GM18507 (cell line): ENCODE data around the gene GPRC5D.

Experiments used
- DNase-seq: peaks from one replicate; pipeline ENCODE4 v3.0.0; 2011; ENCODE audit warnings: low read depth; ENCODE audit not compliant: insufficient read length; ENCODE audit errors: extremely low spot score
- FAIRE-seq: peaks from 2 replicates; lab custom pipeline; 2011; peaks lifted over from hg19 to GRCh38; lab: Jason Lieb, UNC

Gene GPRC5D

DNA sequence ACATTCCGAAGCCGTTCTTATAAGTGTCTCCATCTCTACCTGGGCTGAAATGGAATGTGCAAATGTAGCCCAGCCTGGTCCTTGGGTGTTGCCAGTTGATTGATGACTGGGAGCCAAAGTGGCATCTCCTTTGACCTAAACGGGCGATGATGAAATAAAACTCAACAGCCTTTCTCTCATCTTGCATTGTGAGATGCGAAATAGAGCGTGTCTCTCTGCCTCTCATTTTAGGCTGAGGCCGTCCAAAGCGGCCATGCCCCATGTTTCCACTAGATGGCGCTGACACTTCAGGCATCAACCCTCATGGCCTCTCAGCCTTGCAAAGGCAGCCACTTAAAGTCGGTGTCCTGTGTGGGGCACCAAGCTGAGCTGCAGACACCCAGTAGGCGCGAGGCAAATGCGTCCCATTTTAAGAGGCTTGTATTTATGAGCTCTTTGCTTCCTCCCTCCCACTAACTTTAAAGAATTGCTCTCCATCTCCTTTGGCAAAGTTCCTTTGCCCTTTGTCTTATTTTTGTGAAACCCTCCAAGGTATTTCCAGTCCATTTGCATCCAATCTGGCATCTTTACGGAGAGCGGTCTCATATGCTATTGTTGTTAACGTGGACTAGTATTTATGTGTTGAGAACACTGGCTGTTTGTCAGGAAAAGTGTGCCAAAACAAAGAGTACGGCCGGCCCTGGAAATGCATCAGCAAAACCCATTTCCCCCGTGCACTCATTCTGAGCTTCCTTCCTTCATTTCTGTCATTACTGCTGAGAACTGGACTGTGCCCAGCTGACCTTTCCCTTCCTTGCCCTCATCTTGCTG lies 35.6 kb downstream of the GPRC5D start:
- peak; percentile 92 for FAIRE-seq
- peak; percentile 56 for DNase-seq

GRCh38 chr12:12915656-12916055 lies 36.3 kb downstream of the GPRC5D start:
- DNase-seq: no peak
- no peak for FAIRE-seq

DNA sequence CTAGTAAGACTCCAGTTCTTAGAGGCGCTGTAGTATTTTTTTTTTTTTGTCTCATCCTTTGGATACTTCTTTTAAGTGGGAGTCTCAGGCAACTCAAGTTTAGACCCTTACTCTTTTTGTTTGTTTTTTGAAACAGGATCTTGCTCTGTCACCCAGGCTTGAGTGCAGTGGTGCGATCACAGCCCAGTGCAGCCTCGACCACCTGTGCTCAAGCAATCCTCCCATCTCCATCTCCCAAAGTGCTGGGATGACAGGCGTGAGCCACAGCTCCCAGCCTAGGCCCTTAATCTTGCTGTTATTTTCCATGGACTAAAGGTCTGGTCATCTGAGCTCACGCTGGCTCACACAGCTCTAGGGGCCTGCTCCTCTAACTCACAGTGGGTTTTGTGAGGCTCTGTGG lies 39.3 kb downstream of the GPRC5D start:
- no peak for DNase-seq
- FAIRE-seq: no peak

DNA sequence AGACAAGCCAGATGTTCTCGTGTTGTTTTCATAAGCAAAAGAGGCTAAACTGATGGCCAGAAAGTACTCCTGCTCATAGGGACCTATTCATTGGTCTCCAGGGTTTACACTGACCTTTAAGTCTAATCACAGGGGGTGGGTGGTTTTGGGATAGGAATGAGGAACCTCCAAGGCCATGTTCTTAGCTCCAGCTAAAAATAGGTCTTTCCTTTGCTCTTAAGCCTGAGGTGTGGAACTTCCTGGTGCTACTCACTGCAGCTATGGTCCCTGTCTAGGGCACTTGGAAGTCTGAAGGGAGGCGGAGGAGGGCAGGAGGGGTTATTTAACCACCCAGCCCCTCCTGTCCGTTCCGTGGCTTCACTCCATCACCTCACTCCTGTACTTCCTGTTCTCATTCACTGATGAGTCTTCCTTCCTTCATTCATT lies 42.0 kb downstream of the GPRC5D start:
- FAIRE-seq (no peak), DNase-seq (no peak)

DNA sequence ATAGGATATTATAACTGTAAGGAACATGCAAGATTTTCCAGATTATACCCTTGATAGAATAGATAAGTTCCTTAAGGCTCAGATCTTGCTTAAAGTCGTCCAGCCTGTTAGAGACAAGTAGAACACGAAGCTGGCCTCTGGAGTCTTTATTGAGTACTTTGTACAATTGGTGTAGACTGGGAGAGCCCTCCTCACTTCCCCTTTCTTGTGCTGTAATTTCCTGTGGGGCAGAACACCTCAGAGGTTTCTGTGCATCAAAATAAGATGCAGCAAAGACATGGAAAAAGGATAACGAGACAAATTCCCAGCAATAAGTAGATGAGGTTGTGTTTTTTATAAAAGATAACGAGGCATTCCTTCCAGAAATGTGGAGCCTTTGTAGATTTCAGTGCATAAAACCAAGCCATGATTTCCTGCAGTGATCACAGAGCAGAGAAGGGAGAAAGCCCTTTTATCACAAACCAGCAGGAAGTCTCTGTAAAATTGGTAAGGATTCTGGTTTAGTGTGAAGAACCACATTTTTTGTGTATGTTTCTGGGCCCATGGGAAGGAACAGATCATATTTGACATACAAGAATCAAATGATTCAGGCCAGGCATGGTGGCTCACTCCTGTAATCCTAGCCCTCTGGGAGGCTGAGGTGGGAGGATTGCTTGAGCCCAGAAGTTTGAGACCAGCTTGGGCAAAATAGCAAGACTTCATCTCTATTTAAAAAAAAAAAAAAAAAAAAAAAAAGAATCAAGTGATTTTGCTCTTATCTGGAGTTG lies 42.6 kb downstream of the GPRC5D start:
- FAIRE-seq (peak; percentile 84), DNase-seq (no peak)

DNA sequence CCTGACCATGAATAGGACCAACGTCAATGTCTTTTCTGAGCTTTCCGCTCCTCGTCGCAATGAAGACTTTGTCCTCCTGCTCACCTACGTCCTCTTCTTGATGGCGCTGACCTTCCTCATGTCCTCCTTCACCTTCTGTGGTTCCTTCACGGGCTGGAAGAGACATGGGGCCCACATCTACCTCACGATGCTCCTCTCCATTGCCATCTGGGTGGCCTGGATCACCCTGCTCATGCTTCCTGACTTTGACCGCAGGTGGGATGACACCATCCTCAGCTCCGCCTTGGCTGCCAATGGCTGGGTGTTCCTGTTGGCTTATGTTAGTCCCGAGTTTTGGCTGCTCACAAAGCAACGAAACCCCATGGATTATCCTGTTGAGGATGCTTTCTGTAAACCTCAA lies 43.3 kb downstream of the GPRC5D start:
- FAIRE-seq: no peak
- DNase-seq: no peak

GRCh38 chr12:12908252-12908651 lies 43.7 kb downstream of the GPRC5D start:
- DNase-seq: no peak
- no peak for FAIRE-seq

GRCh38 chr12:12907552-12907951 lies 44.4 kb downstream of the GPRC5D start:
- no peak for DNase-seq
- FAIRE-seq: no peak

- DNase-seq: no peak
- no peak for FAIRE-seq
Measured at GRCh38 chr12:12903642-12904609, 48.0 kb downstream of the GPRC5D start.

DNA sequence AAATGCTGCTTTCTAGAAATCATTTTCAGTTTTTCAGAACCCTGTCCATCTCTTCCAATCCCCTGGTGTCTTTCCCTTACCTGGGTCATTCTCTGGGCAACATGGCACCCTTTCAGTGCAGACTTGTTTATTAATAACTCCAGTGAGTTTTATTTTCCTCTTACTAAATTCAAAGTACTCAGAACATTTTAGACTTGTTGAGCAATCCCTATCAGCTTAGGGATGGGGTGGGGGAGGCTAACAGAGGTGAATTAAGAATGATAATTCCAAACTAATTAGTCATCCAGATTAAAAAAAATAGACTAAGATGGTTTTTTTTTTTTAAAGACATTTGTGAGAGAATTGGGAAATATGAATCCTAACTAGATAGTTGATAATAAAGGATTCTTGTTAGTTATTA lies 49.9 kb downstream of the GPRC5D start:
- DNase-seq (no peak), FAIRE-seq (no peak)

GRCh38 chr12:12901158-12901791 lies 50.7 kb downstream of the GPRC5D start:
- FAIRE-seq: no peak
- no peak for DNase-seq

GRCh38 chr12:12900786-12901157 lies 51.2 kb downstream of the GPRC5D start:
- FAIRE-seq: no peak

GRCh38 chr12:12899530-12900380 lies 52.2 kb downstream of the GPRC5D start:
- FAIRE-seq: no peak
- no peak for DNase-seq

More at GRCh38 chr12:12900786-12901157, 51.2 kb downstream of the GPRC5D start:
- no peak for DNase-seq

DNA sequence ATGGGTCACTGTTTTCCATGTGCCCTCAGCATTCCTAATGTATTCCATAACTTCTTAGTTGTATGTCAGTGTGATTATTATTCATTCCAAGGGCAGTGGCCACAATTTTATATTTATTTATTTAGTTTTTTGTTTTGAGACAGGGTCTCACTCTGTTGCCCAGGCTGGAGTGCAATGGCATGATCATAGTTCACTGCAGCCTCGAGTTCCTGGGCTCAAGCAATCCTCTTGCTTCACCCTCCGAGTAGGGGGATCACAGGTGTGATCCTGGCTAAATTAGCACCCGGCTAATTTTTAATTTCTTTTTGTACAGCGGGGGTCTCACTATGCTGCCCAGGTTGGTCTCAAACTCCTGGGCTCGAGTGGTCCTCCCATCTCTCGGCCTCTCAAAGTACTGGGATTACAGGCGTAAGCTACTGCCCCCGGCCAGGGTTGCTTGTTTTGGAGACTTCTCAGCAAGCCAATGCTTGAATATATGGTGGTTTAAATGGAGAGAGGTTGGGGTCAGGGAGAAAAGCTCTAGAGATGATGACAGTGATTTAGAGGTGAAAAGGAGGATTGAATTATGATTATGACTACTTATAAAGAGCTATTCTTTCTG lies 53.0 kb downstream of the GPRC5D start:
- no peak for DNase-seq
- no peak for FAIRE-seq

GRCh38 chr12:12898136-12898717 lies 53.7 kb downstream of the GPRC5D start:
- DNase-seq: no peak
- no peak for FAIRE-seq

DNA sequence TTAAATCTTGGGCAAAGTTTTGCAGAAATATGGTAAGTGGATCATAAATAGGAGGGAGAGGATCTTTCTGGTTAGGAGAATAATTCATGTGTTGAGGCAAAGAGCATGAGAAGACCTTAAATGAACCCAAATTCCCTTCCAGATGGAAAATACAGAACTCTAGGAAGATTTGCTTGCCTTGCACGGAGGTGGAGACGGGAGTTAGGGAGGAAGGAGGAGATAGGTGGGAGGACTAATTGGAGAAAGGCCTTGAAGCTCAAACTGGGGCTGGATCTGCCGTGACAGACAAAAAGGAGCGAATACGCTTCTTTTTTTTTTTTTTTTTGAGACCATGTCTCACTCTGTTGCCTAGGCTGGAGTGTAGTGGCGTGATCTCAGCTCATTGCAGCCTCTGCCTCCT lies 54.7 kb downstream of the GPRC5D start:
- DNase-seq: no peak
- FAIRE-seq: no peak

DNA sequence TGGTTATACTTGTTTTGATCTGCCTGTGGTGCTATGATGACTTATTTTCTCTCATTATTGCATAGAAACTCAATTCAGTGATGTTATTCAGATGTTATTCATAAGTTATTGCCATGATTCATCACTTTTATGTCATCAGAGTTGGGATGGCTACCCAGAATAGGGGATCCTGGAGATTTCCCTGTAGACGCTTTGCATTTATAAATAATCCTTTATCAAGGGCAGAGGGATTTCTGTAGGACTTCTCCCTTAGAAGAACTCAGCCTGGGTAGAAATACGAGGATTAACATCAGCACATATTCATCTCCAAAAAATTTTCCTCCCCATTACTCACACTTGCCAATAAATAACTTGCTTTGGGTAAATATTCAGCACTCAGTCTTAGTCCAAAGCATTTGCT lies 55.7 kb downstream of the GPRC5D start:
- DNase-seq (no peak), FAIRE-seq (no peak)

- DNase-seq (no peak), FAIRE-seq (no peak)
Measured at GRCh38 chr12:12893438-12893837, 58.5 kb downstream of the GPRC5D start.
